H9 (cell line): ENCODE results near the gene HEATR3. TPM values are rescaled to one million over a fixed set of nuclear protein-coding genes. Genes with fewer than 3 reads are reported as not detected.

Source experiments
- DNase-seq: peaks from one replicate; pipeline ENCODE4 v3.0.0-alpha.2; 2017
- H2AFZ ChIP-seq: one replicate; pipeline ENCODE4 v1.6.1; 2013; ENCODE audit warnings: mild to moderate bottlenecking, low read length, control low read depth, moderate library complexity
- H2AK5ac ChIP-seq: 2 replicates; pipeline ENCODE4 v1.6.1; 2013; ENCODE audit warnings: low read length, control low read depth, mixed read lengths; ENCODE audit not compliant: insufficient read length
- H2BK120ac ChIP-seq: one replicate; pipeline ENCODE4 v1.6.1; 2013; ENCODE audit warnings: low read depth, mild to moderate bottlenecking, low read length, control low read depth, inconsistent platforms; ENCODE audit not compliant: poor library complexity, severe bottlenecking
- H2BK12ac ChIP-seq: 2 replicates; pipeline ENCODE4 v1.6.1; 2013; ENCODE audit warnings: low read length, control low read depth, mixed read lengths, low read depth; ENCODE audit not compliant: insufficient read length
- H2BK15ac ChIP-seq: 2 replicates; pipeline ENCODE4 v1.6.1; 2013; ENCODE audit warnings: low read depth, low read length, control low read depth
- H2BK20ac ChIP-seq: one replicate; pipeline ENCODE4 v1.6.1; 2013; ENCODE audit warnings: low read depth, mild to moderate bottlenecking, low read length, control low read depth, inconsistent platforms; ENCODE audit not compliant: poor library complexity, severe bottlenecking
- H2BK5ac ChIP-seq: 2 replicates; pipeline ENCODE4 v1.6.1; 2013; ENCODE audit warnings: low read length, control low read depth, mixed read lengths; ENCODE audit not compliant: insufficient read length
- H3K14ac ChIP-seq: 2 replicates; pipeline ENCODE4 v1.6.1; 2013; ENCODE audit warnings: low read length, control low read depth; ENCODE audit not compliant: insufficient read depth
- H3K18ac ChIP-seq: 2 replicates; pipeline ENCODE4 v1.6.1; 2013; ENCODE audit warnings: low read depth, mild to moderate bottlenecking, mixed read lengths, low read length, control low read depth; ENCODE audit not compliant: insufficient read length
- H3K23ac ChIP-seq: 2 replicates; pipeline ENCODE4 v1.6.1; 2013; ENCODE audit warnings: low read length, control low read depth, mixed read lengths, low read depth; ENCODE audit not compliant: insufficient read length
- H3K23me2 ChIP-seq: 2 replicates; pipeline ENCODE4 v1.6.1; 2013; ENCODE audit warnings: low read depth, mild to moderate bottlenecking, mixed read lengths, low read length, control low read depth; ENCODE audit not compliant: insufficient read length, poor library complexity, severe bottlenecking
- H3K27ac ChIP-seq: 2 replicates; pipeline ENCODE4 v1.5.1; 2013; ENCODE audit warnings: low read length, control low read depth, mixed read lengths, low read depth; ENCODE audit not compliant: insufficient read length
- H3K27me3 ChIP-seq: 2 replicates; pipeline ENCODE4 v1.6.1; 2013; ENCODE audit warnings: low read length, control low read depth, inconsistent platforms; ENCODE audit not compliant: insufficient read depth
- H3K4ac ChIP-seq: 2 replicates; pipeline ENCODE4 v1.6.1; 2013; ENCODE audit warnings: low read depth, mild to moderate bottlenecking, control low read depth, inconsistent platforms, low read length, moderate library complexity
- H3K4me1 ChIP-seq: 2 replicates; pipeline ENCODE4 v1.6.1; 2013; ENCODE audit warnings: low read length, control low read depth, inconsistent platforms; ENCODE audit not compliant: insufficient read depth
- H3K4me2 ChIP-seq: 2 replicates; pipeline ENCODE4 v1.6.1; 2013; ENCODE audit warnings: low read length, control low read depth, mixed read lengths; ENCODE audit not compliant: insufficient read length, insufficient read depth
- H3K56ac ChIP-seq: 2 replicates; pipeline ENCODE4 v1.6.1; 2013; ENCODE audit warnings: low read depth, mild to moderate bottlenecking, mixed read lengths, low read length, control low read depth; ENCODE audit not compliant: insufficient read length
- H3K79me1 ChIP-seq: 2 replicates; pipeline ENCODE4 v1.6.1; 2013; ENCODE audit warnings: low read depth, mild to moderate bottlenecking, moderate library complexity, low read length, control low read depth, inconsistent platforms; ENCODE audit not compliant: insufficient read depth, poor library complexity, severe bottlenecking
- H3K79me2 ChIP-seq: 2 replicates; pipeline ENCODE4 v1.6.1; 2013; ENCODE audit warnings: low read length, control low read depth, inconsistent platforms; ENCODE audit not compliant: insufficient read depth
- H3K9ac ChIP-seq: 2 replicates; pipeline ENCODE4 v1.6.1; 2013; ENCODE audit warnings: low read length, control low read depth, mixed read lengths; ENCODE audit not compliant: insufficient read length; ENCODE audit errors: extremely low read depth
- H3K9me3 ChIP-seq: one replicate; pipeline ENCODE4 v1.6.1; 2013; ENCODE audit warnings: low read depth, low read length, inconsistent platforms; ENCODE audit not compliant: control insufficient read depth
- H3T11ph ChIP-seq: one replicate; pipeline ENCODE4 v1.6.1; 2013; ENCODE audit warnings: mild to moderate bottlenecking, low read length, control low read depth, inconsistent platforms
- H4K20me1 ChIP-seq: one replicate; pipeline ENCODE4 v1.6.1; 2013; ENCODE audit not compliant: control insufficient read depth, insufficient read length, insufficient read depth
- H4K5ac ChIP-seq: 2 replicates; pipeline ENCODE4 v1.6.1; 2013; ENCODE audit warnings: low read depth, mild to moderate bottlenecking, mixed read lengths, low read length, control low read depth; ENCODE audit not compliant: insufficient read length
- H4K8ac ChIP-seq: replicated peaks from 2 replicates; pipeline ENCODE4 v1.6.1; 2013; ENCODE audit warnings: low read length, control low read depth, mixed read lengths, low read depth; ENCODE audit not compliant: insufficient read length
- H4K91ac ChIP-seq: 2 replicates; pipeline ENCODE4 v1.6.1; 2013; ENCODE audit warnings: low read depth, mild to moderate bottlenecking, moderate library complexity, mixed read lengths, low read length, control low read depth; ENCODE audit not compliant: insufficient read length
- H3K27ac Mint-ChIP-seq, 3 experiments: 2 replicates in 2 of 3; 3 replicates in 1 of 3; pipeline ENCODE4 v1.8.0; 2020 to 2021; ENCODE audit warnings: mixed read lengths in 3 of 3, mild to moderate bottlenecking in 1 of 3, moderate library complexity in 1 of 3
- H3K27me3 Mint-ChIP-seq: 2 replicates; pipeline ENCODE4 v1.8.0; 2021; ENCODE audit warnings: low read depth, mild to moderate bottlenecking, moderate library complexity, mixed read lengths
- H3K36me3 Mint-ChIP-seq, 3 experiments: 2 replicates in 2 of 3; 3 replicates in 1 of 3; pipeline ENCODE4 v1.8.0; 2020 to 2021; ENCODE audit warnings: low read depth in 3 of 3, mixed read lengths in 3 of 3; ENCODE audit not compliant: insufficient read depth in 1 of 3
- H3K4me1 Mint-ChIP-seq, 2 experiments: 2 replicates each; pipeline ENCODE4 v1.8.0; 2020; ENCODE audit warnings: mixed read lengths in 2 of 2
- H3K4me3 Mint-ChIP-seq, 2 experiments: 2 replicates in 1 of 2; 3 replicates in 1 of 2; pipeline ENCODE4 v1.8.0; 2020 to 2021; ENCODE audit warnings: mild to moderate bottlenecking in 2 of 2, mixed read lengths in 2 of 2, moderate library complexity in 1 of 2
- H3K9me3 Mint-ChIP-seq, 2 experiments: 2 replicates in 1 of 2; 3 replicates in 1 of 2; pipeline ENCODE4 v1.8.0; 2020; ENCODE audit warnings: mild to moderate bottlenecking in 2 of 2, mixed read lengths in 2 of 2, moderate library complexity in 1 of 2
- CTCF ChIP-seq: fragments of 200-600 bp; sonication (generic); conservative IDR thresholded peaks from 3 replicates; pipeline ENCODE4 v1.8.0; 2021; ENCODE audit warnings: antibody characterized with exemption, mild to moderate bottlenecking
- WGBS: extraction: QIAGEN DNeasy Blood & Tissue Kit; methylation state at CpG from one replicate; pipeline ENCODE4 v1.1.7; 2013; ENCODE audit warnings: missing lambda C conversion rate, low lambda C conversion rate, mixed read lengths; ENCODE audit not compliant: insufficient read length; ENCODE audit errors: extremely low coverage; 5-methylcytosine and 5-hydroxymethylcytosine counted together
- total RNA-seq: library from RNA; stranded (reverse); gene quantifications from 2 replicates; pipeline ENCODE4 v1.2.1, GENCODE V29; 2021

The HEATR3 gene
- total RNA-seq, 1 experiment from 2014 or later = 26.5 TPM

GRCh38 chr16:50121278-50121677 is 55.5 kb downstream of the HEATR3 start:
- DNase-seq = no peak
- Histone ChIP-seq H3K27ac (no peak overlapping the region), H2AK5ac (no peak overlapping the region), H3K56ac (no peak overlapping the region), H3K18ac (no peak overlapping the region), H2BK5ac (no peak overlapping the region), H3K4ac (no peak overlapping the region), H4K20me1 (no peaks in the 10 kb centered on the region), H3K4me2 (no peak overlapping the region), H3T11ph (no peak overlapping the region), H4K8ac (no peak overlapping the region), H4K91ac (no peak overlapping the region), H3K9me3 (no peaks in the 10 kb centered on the region), H2BK15ac (no peak overlapping the region), H2BK20ac (no peak overlapping the region), H3K79me2 (no peaks in the 10 kb centered on the region), H3K23ac (no peak overlapping the region), H2BK12ac (no peak overlapping the region), H2BK120ac (no peak overlapping the region), H3K14ac (no peak overlapping the region), H3K9ac (no peak overlapping the region), H3K27me3 (no peaks in the 10 kb centered on the region), H3K23me2 (no peaks in the 10 kb centered on the region), H4K5ac (no peak overlapping the region), H2AFZ (no peak overlapping the region), H3K4me1 (no peaks in the 10 kb centered on the region), H3K79me1 (no peaks in the 10 kb centered on the region)
- Mint-ChIP-seq H3K36me3 (no peaks in the 10 kb centered on the region), H3K4me3 (no peak overlapping the region), H3K27me3 (no peaks in the 10 kb centered on the region; the same call in 1 of the 2 replicates), H3K9me3 (no peaks in the 10 kb centered on the region), H3K27ac (no peak overlapping the region), H3K4me1 (peaks cover 14% of the 10 kb centered on the region in 2 experiments)
- WGBS = no CpG with 5 or more reads among the region's 4 CpGs
- no peak for TF ChIP-seq CTCF
